Measurements from ENCODE around the gene ARID1A.
A peak's percentile ranks its signal among the peaks of the same experiment; 100 is the strongest.
"Not testable (repeated sequence)": the region's sequence is repeated elsewhere in the genome, so short reads cannot be mapped to it uniquely, and the experiment has no call there.

The ARID1A gene

DNA sequence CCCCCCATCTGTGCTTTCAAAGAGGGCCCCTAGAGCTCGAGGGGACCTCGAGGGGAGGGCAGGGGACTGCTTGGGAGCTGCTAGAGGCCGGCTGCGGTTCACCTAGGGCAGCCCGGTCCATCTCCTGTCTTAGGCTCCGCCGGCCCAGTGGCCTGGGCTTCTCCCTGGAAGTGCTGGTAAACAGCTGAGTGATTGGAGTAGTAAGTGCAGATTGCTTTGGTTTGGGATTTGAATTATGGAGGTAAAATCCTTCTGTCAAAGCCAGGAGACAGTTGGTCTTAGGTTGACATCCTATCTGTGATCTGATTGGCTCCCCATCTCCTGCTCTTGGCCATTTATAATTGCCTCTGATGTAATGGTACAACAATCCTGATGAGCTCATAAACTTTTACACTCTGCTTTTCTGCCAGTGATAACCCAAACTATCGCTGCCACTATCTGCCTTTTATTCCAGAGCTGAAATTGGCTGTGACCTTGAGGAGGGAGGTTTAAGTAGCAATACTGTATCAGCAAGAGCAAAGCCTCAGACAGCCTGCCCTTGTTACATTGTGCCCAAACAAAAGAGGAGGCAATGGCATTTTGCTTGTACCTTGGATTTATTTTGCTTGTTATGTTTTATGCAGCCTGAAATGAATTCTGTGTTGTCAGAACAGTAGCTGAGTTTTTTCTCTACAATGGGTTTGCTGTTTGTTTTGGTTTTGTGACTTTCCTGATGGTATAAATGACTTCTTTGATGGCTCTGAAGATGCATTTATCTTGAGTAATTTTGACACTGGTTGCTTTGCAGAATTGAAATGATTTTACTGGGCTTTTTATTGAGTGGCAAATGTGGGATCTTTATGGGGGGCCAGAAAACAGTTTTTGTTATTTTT is 2.4 kb downstream of the ARID1A start:
- peak; percentile 37 for DNase-seq

DNA sequence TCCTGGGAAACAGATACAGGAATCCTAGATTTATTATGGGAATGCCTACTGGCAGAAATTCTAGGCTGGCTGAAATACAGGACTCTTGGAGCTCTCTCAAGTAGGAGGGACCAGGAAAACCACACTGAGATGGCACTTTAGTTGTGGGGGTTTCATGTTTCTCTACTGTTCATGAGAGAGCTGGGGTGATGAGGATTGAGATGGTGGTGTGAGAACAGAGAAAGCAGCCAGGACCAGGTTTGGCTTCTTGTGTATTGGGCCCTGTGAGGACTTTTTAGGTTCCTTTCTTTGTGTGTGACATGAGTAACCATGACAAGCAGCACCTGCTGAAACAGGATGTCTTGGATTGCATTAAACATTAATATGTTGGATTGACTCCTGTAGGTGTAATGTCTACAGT is 4.9 kb downstream of the ARID1A start:
- DNase-seq, result no peak

- no peak for DNase-seq
These were observed 5.6 kb downstream of the ARID1A start for GRCh38 chr1:26701266-26701994.

DNA sequence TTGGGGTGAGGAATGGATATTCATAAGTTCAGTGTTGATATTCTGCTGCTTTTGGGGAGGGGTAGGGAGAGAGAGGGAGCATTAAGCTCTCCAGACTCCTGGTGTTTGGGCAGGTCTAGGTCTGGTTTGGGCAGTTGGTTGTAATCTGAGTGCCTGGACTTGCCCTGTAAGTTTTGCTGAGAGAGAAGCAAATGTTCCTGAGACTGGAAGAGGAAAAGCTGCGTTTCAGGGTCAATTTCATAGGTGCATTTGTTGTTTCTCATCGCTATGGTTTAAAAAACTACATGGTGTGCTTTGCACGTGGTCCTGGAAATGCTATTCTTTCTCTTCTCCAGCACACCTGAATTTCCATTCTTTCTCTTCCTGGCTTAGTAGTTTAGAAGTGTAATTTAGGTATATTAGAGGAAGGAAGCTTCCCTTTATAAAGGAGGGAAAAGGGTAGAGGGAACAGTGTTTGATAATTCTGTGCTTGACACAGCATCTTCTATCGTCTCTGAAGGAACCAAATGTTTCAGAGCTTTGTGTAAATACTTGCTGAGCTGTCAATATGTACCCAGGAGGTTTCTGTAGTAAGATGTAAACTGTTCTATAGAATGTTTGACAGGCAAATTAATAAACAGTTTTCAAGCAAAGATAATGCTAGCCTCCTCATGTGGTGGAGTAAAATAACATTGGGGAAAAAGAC is 6.3 kb downstream of the ARID1A start:
- DNase-seq, result no peak

DNA sequence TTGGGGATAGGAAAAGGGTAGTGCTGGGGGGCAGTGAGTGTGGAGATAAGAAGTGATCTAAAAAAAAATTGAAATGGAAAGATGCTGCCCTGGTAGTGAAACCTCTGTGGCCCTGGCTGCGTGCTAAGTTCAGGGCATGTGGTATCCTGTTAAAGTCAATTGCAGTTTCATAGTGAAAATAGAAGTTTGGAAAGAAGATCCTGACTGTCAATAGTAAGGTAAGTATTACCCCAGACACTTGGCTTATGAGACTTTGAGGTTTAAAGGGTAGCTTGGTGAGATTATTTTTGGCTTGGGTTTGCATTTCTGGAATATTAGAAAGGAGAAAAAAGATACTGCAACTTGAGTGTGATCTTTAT is 6.8 kb downstream of the ARID1A start:
- peak; percentile 64 for DNase-seq

GRCh38 chr1:26703478-26703877 is 7.7 kb downstream of the ARID1A start:
- no peak for DNase-seq

DNA sequence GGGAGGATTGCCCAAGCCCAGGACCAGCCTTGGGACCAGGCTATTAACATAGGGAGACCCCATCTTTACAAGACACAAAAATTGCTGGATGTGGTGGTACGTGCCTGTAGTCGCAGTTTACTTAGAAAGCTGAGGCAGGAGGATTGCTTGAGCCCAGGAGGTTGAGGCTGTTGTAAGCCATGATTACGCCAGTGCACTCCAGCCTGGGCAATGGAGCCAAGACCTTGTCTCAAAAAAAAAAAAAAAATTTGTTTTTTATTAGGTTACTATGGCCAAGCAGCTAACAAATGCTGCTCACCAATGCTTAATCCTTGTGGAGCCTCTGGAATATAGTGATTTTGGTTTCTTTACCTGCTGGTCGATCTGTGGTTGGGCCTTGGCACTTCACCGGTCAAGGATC is 8.8 kb downstream of the ARID1A start:
- no peak for DNase-seq

- DNase-seq, result not testable (repeated sequence)
These were observed 9.4 kb downstream of the ARID1A start for GRCh38 chr1:26705227-26705626.

DNA sequence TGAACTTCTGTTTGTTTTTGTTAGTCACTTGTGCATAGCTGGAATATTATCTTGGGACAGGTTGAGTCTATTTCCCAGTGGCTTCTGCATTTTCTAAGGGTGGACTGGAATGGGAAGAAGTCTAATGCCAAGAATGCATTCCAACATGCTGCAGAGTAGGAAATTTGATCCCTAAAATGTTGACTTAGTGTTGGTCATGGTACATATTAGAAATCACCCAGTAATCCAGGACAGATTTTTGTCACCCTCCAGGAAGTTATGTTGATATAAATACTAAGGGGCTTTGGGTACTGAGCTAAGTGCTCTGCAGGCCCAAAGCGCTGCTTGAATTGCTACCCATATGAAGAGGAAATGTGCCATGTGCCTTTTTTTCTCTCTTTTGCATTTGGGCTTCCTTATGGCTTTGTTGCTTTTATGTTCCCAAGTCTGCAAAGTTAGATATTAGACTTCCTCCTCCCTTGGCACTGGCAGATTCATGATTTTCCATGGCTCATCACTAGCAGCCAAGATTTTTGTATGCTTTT is 10.0 kb downstream of the ARID1A start:
- no peak for DNase-seq

- no peak for DNase-seq
These were observed 10.5 kb downstream of the ARID1A start for GRCh38 chr1:26706315-26706714.

DNA sequence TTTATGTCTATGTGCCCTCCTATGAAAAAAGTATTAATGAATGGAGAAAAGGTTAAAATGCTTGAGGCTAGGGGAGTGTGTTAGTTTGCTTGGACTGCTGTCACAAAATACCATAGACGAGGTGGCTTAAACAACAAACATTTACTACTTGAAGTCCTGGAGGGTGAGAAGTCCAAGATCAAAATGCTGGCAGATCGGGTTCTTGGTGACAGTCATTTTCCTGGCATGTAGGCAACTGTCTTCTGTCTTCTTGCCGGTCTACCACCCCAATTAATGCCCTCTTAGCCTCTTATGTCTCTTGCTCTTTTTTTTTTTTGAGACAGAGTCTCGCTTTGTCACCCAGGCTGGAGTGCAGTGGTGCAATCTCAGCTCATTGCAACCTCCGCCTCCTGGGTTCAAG is 15.0 kb downstream of the ARID1A start:
- DNase-seq, result no peak

GRCh38 chr1:26711777-26712176 is 16.0 kb downstream of the ARID1A start:
- DNase-seq, result no peak

- no peak for DNase-seq
These were observed 21.2 kb downstream of the ARID1A start for GRCh38 chr1:26717017-26717491.

GRCh38 chr1:26719205-26719604 is 23.4 kb downstream of the ARID1A start:
- DNase-seq, result no peak

DNA sequence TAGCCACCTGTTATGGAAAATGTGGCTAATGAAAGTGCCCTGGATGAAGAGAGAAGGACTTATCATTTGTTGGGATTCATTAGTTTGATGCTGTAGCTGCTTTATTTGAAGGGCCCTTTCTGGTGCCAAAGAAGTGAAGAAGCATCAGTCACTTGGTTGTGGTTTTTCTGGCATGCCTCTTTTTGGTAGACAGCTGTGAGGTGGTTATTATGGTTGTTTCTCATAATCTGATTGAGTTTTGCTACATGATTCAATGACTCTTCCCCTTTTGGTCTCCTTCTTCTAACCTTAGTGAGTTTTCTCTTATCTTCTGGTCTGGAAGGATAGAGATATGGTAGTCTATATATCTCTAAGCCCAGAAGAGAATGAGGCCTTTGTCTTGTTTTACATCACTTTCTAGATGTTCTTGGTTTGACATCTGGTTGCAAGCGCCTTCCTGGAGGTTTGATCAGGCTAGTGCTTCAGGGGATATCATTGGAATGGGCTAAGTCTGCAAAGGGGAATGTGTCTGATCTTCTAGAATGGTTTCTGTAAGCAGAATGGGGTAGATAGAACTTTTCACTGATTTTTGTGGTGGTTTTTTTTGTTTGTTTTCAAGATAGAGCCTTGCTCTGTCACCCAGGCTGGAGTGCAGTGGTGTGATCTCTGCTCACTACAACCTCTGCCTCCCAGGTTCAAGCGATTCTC is 26.0 kb downstream of the ARID1A start:
- no peak for DNase-seq

DNA sequence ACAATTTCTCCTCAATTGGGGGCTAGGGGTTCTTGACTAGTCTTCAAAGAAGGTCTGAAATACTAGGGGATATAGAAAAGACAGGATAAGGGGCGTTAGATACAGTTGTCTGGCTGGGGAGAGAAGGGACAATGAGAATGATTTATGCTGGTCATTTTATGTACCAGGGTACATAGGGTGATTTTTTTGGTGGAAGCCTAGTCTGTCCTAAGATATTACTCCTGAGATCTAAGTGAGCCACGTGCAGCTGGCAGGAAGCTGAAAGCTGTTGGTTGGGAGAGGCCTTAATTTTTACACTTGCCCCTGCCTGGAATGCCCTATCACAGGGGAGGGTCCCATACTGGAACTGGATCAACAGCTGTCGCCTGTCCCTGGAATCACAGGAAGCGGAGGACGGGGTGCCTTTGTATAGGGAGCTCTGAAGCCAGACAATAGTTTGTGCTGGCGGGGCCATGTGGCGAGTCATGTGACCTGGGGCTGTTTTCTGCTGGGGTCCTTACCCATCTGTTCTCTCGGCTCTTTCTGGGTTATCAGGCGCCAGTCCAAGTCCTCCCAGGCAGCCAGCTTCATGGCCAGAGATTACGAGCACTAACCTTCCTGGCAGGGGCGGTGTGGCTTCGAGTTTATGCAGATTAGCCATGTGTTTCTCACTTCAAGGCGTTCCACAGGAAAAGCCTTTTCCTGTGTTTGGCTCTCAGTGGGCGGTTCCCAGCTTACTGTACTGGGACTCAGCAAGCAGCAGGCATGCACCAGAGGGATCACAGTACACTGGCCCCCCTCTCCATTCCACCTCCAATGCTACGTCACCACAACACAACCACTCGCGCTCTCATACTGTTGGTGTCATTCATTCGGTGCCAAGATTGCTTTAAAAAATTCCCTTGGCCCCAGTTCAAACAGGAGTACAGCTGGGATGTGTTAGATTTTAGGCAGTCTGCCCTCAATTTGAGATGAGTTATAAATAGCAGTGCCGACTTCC is 27.5 kb downstream of the ARID1A start:
- DNase-seq, result peak; percentile 62

DNA sequence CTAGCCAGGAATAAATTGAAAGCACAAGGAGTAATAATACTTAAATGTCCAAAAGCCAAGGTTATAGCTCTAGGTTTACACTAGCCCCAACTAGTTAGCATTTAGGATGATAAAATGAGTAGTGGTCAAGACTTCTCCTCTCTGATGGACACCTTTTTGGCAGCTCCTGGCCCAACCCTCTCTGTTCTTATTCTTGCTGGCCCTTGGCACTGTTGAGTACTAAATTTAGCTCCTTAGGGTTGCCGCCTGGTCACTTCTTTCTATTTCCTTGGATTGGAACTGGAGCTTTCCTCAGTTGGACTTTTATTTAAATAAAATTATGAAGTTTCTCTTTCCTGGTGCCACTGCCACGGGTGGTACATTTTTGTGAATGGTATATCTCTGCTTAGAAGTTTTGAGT is 28.3 kb downstream of the ARID1A start:
- DNase-seq, result no peak

GRCh38 chr1:26724926-26725325 is 29.1 kb downstream of the ARID1A start:
- DNase-seq, result no peak

DNA sequence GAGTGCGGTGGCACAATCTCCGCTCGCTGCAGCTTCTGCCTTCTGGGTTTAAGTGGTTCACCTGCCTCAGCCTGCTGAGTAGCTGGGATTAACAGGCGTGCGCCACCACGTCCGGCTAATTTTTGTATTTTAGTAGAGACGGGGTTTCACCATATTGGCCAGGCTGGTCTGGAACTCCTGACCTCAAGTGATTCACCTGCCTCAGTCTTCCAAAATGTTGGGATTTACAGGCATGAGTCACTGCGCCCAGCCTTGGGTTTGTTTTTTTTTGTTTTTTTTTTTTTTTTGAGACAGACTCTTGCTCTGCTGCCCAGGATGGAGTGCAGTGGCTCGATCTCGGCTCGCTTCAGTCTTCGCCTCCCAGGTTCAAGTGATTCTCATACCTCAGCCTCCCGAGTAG is 30.1 kb downstream of the ARID1A start:
- not testable (repeated sequence) for DNase-seq

GRCh38 chr1:26726784-26727183 is 31.0 kb downstream of the ARID1A start:
- DNase-seq, result no peak

GRCh38 chr1:26727476-26727875 is 31.7 kb downstream of the ARID1A start:
- DNase-seq, result no peak

DNA sequence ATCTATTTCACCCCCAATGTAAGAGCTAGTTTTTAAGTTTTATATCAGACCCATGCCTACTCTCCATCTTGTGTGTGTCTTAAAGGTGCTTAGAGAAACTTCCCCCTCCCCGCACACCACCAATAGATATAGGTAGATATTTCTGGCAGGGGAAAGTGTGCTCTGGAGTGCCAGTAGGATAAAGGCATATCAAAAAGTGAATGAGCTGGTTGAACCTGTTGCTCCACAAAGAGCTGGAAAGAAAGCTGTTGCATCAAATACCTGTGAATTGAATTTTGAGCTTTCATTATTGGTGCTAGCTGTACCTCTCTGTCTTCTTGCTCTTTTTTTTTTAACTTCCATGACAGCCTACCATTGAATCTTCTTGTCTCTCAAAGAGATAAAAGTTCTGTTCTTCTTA is 32.8 kb downstream of the ARID1A start:
- DNase-seq, result no peak

Data from stimulated activated CD4-positive, alpha-beta T cell treated with anti-CD3 and anti-CD28 coated beads, Interleukin-15, amount 100 ng/mL, for 24 hours (primary cell).